GM18951 (cell line): ENCODE data around the gene GCK.

ENCODE experiments used
- POLR2A ChIP-seq: IDR thresholded peaks from 4 replicates; pipeline ENCODE4 v1.6.1; 2011; ENCODE audit warnings: mild to moderate bottlenecking; ENCODE audit not compliant: insufficient read length, insufficient read depth; ENCODE audit errors: extremely low read depth
- in situ Hi-C: fragments of 300-500 bp; cut with MboI; formaldehyde crosslinking; loops from one replicate; pipeline ENCODE4 v1.12.0; 2022; ENCODE audit warnings: low sequenced_read_pairs, mixed read lengths, inconsistent platforms; ENCODE audit not compliant: unreplicated experiment

Gene GCK

GRCh38 chr7:44104860-44105771 lies 84.1 kb downstream of the GCK start:
- in situ Hi-C loops = no loop called here
- no peak for TF ChIP-seq POLR2A

- in situ Hi-C loops = no loop called here
- no peak for TF ChIP-seq POLR2A
Observed at GRCh38 chr7:44103923-44104859, 85.0 kb downstream of the GCK start, which contains the start of gene AEBP1. Gene AEBP1 (plus strand): TSS chr7:44104345. CDS start chr7:44104666, 321 bp downstream.

- in situ Hi-C loops = no loop called here
- no peak for TF ChIP-seq POLR2A
Observed at GRCh38 chr7:44103566-44103922, 85.7 kb downstream of the GCK start.

GRCh38 chr7:44102846-44103565 lies 86.2 kb downstream of the GCK start:
- in situ Hi-C loops = no loop called here
- no peak for TF ChIP-seq POLR2A

GRCh38 chr7:44101966-44102845 lies 87.0 kb downstream of the GCK start:
- no peak for TF ChIP-seq POLR2A
- in situ Hi-C loops = no loop called here

- in situ Hi-C loops = no loop called here
- no peak for TF ChIP-seq POLR2A
Observed at GRCh38 chr7:44101303-44101965, 87.8 kb downstream of the GCK start.

- TF ChIP-seq POLR2A = no peak
- in situ Hi-C loops = no loop called here
Observed at GRCh38 chr7:44100458-44101302, 88.6 kb downstream of the GCK start.

GRCh38 chr7:44099669-44100068 lies 89.6 kb downstream of the GCK start:
- in situ Hi-C loops = no loop called here
- no peak for TF ChIP-seq POLR2A

- in situ Hi-C loops = no loop called here
- no peak for TF ChIP-seq POLR2A
Observed at GRCh38 chr7:44098092-44099068, 90.9 kb downstream of the GCK start.

- in situ Hi-C loops = no loop called here
- no peak for TF ChIP-seq POLR2A
Observed at GRCh38 chr7:44097064-44097932, 91.9 kb downstream of the GCK start.
